ENCODE measurements around the gene LRRK2.

DNA sequence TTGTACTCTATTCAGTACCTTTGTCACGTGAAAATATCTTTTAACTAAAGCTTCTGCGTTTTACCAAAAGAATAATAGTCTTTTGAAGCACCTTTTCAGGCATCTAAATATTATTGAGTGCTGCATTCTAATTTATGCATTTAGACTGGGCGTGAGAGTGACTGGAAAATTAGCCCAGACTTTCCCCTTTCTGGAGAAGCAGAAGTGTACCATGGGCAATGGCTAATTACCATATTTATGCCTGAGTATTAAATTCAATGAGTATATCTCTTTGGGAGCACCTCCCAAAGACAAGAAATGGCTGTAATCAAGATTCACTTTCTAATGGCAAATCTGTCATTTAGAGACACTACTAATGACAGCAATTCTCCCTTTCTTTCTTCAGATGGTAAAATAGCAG is 174.9 kb downstream of the LRRK2 start:
- TF ChIP-seq REST (IDR thresholded peaks at IDR 0.05; ENCODE audit: insufficient read depth in 1 of 2, low read depth in 2 of 2, low read length in 2 of 2) (no peak), TAF1 (IDR thresholded peaks at IDR 0.05; ENCODE audit: borderline replicate concordance, insufficient read depth, low read length) (no peak), POLR2AphosphoS5 (IDR thresholded peaks at IDR 0.05; ENCODE audit: low read depth, low read length) (no peak), SIN3A (IDR thresholded peaks at IDR 0.05; ENCODE audit: borderline replicate concordance, insufficient read depth, low read length) (no peak), FOXP2 (optimal IDR thresholded peaks at IDR 0.05; ENCODE audit: borderline replicate concordance, extremely low read depth, extremely low read length, insufficient read depth) (no peak)
